ENCODE results near the gene FBXW4.

DNA sequence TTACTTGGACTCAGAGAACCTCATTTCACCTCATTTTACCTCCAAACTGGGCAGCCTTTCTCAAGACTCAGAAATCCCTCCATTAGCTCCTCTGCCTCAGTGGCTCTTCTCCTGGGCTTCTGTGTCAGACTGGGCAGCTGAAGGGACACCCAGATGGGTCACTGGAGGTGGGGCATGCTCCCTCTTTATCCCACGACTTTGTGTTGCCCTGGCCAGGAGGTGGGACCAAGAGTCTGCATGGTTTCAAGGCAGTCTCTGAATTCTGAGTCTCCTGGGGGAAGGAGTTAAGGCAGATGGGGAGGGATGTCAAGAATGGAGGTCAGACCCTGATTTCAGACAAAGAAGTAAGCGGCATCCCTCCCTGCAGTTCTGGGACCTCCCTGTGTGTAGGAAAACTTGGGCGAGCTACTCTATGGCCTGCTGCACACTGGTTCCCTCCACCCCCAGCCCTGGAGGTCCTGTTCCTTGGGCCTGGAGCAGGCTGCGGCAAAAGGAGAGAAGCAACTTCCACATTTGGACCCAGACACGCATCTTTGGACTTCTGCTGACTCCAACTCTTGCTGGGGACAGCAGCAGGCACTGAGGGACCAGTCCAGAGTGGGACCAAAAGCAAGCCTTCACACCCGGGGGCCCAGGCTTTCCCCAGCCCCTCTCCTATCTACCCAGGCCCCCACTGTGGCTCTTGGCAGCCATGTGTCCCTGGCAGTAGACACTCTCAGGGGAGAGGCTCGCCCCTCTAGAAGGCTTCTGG, 117.7 kb downstream of the FBXW4 start:
- no peak for TF ChIP-seq FOXJ3 (CRISPR knock-in tag; IDR thresholded peaks at IDR 0.05)
- no peak for TF ChIP-seq MAFK (IDR thresholded peaks at IDR 0.05; ENCODE audit: low read length)
- no peak for TF ChIP-seq HDAC6 (IDR thresholded peaks at IDR 0.05; ENCODE audit: low read depth, low read length)
- no peak for TF ChIP-seq ZZZ3 (IDR thresholded peaks at IDR 0.05)
- no peak for TF ChIP-seq POLR3A (IDR thresholded peaks at IDR 0.05; ENCODE audit: borderline replicate concordance, extremely low read depth, insufficient read depth, insufficient read length)

All from K562 (cell line).